SJCRH30 (cell line): Measurements from ENCODE around the gene MAP7. TPM values are rescaled to one million over a fixed set of nuclear protein-coding genes. Genes with fewer than 3 reads are reported as not detected.
"Not testable (repeated sequence)": the region's sequence is repeated elsewhere in the genome, so short reads cannot be mapped to it uniquely, and the experiment has no call there.

Experiments used
- DNase-seq, 2 experiments: peaks; one replicate each; pipeline ENCODE4 v3.0.0-alpha.2; 2015 to 2020
- H3K27ac ChIP-seq: fragments of 250-450 bp; sonication (Bioruptor Pico); 2 replicates; pipeline ENCODE4 v1.5.1; 2020; ENCODE audit warnings: mild to moderate bottlenecking, moderate library complexity
- H3K27me3 ChIP-seq: fragments of 250-450 bp; sonication (Bioruptor Pico); 2 replicates; pipeline ENCODE4 v1.5.1; 2020; ENCODE audit warnings: mild to moderate bottlenecking, moderate library complexity
- H3K36me3 ChIP-seq: fragments of 250-450 bp; sonication (Bioruptor Pico); 2 replicates; pipeline ENCODE4 v1.5.1; 2020; ENCODE audit warnings: mild to moderate bottlenecking, moderate library complexity
- H3K4me1 ChIP-seq: fragments of 250-450 bp; sonication (Bioruptor Pico); 2 replicates; pipeline ENCODE4 v1.5.1; 2020; ENCODE audit warnings: mild to moderate bottlenecking, moderate library complexity
- H3K4me3 ChIP-seq: fragments of 250-450 bp; sonication (Bioruptor Pico); 2 replicates; pipeline ENCODE4 v1.5.1; 2020; ENCODE audit warnings: mild to moderate bottlenecking, moderate library complexity
- H3K9me3 ChIP-seq: fragments of 250-450 bp; sonication (Bioruptor Pico); replicated peaks from 2 replicates; pipeline ENCODE4 v1.5.1; 2020; ENCODE audit warnings: mild to moderate bottlenecking, moderate library complexity
- total RNA-seq: library from RNA; depleted of rRNA; stranded (reverse); fragments of >200 nt; shearing (Covaris generic); gene quantifications from 2 replicates; pipeline ENCODE4 v1.2.3, GENCODE V29; 2014; rRNA removed

MAP7 gene
- 0.06 and 0.13 TPM in 2 replicates for total RNA-seq

GRCh38 chr6:136550330-136551071, at the start of gene MAP7:
TSS of gene MAP7 (minus strand) at chr6:136550422. CDS start at chr6:136550408, 14 bp downstream.
- no peak within 1 kb of the TSS for H3K27ac ChIP-seq
- peak within 1 kb of the TSS; percentile 66 for H3K4me3 ChIP-seq
- peaks cover 16% of the 10 kb centered on the region for H3K27me3 ChIP-seq
- no peaks in the 10 kb centered on the region for H3K9me3 ChIP-seq
- H3K36me3 ChIP-seq: no peaks in the 10 kb centered on the region; the same call in 1 of the 2 replicates
- DNase-seq: peak; percentile 28 to 44
- H3K4me1 ChIP-seq: no peaks in the 10 kb centered on the region

- Histone ChIP-seq H3K36me3 (peaks cover 10% of the 10 kb centered on the region; the same call in 1 of the 2 replicates), H3K27me3 (no peaks in the 10 kb centered on the region), H3K4me1 (peaks cover under 1% of the 10 kb centered on the region; the same call in 1 of the 2 replicates), H3K27ac (no peak overlapping the region), H3K9me3 (no peaks in the 10 kb centered on the region), H3K4me3 (no peak overlapping the region)
- DNase-seq: no peak
Observed at GRCh38 chr6:136599329-136600011, 49.2 kb upstream of the MAP7 start.

- H3K27me3 ChIP-seq: no peaks in the 10 kb centered on the region
- H3K4me3 ChIP-seq: no peak overlapping the region
- no peaks in the 10 kb centered on the region for H3K9me3 ChIP-seq
- H3K4me1 ChIP-seq: peaks cover 5% of the 10 kb centered on the region
- DNase-seq: no peak
- peaks cover 4% of the 10 kb centered on the region for H3K36me3 ChIP-seq
- no peak overlapping the region for H3K27ac ChIP-seq
Observed at GRCh38 chr6:136598048-136598447, 47.8 kb upstream of the MAP7 start.

GRCh38 chr6:136594671-136595070, 44.4 kb upstream of the MAP7 start:
- Histone ChIP-seq H3K27me3 (no peaks in the 10 kb centered on the region), H3K4me1 (peaks cover 5% of the 10 kb centered on the region), H3K4me3 (no peak overlapping the region), H3K9me3 (no peaks in the 10 kb centered on the region), H3K36me3 (peaks cover 14% of the 10 kb centered on the region), H3K27ac (no peak overlapping the region; the same call in 1 of the 2 replicates)
- DNase-seq: no peak

GRCh38 chr6:136593748-136594490, 43.7 kb upstream of the MAP7 start:
- Histone ChIP-seq H3K36me3 (peaks cover 14% of the 10 kb centered on the region), H3K9me3 (no peaks in the 10 kb centered on the region), H3K27ac (peak overlapping the region; percentile 22; the same call in 1 of the 2 replicates), H3K4me1 (peaks cover 5% of the 10 kb centered on the region), H3K27me3 (no peaks in the 10 kb centered on the region), H3K4me3 (no peak overlapping the region)
- DNase-seq: peak; percentile 34 to 53

- H3K9me3 ChIP-seq: no peaks in the 10 kb centered on the region
- no peaks in the 10 kb centered on the region for H3K27me3 ChIP-seq
- peaks cover 16% of the 10 kb centered on the region for H3K36me3 ChIP-seq
- no peak for DNase-seq
- peak overlapping the region; percentile 22; the same call in 1 of the 2 replicates for H3K27ac ChIP-seq
- H3K4me3 ChIP-seq: no peak overlapping the region
- H3K4me1 ChIP-seq: peaks cover 5% of the 10 kb centered on the region
Observed at GRCh38 chr6:136592930-136593673, 42.9 kb upstream of the MAP7 start.

- Histone ChIP-seq H3K9me3 (no peaks in the 10 kb centered on the region), H3K36me3 (peaks cover 16% of the 10 kb centered on the region), H3K4me1 (peaks cover 5% of the 10 kb centered on the region), H3K27ac (no peak overlapping the region), H3K4me3 (no peak overlapping the region), H3K27me3 (no peaks in the 10 kb centered on the region)
- DNase-seq: no peak
Observed at GRCh38 chr6:136591617-136592016, 41.4 kb upstream of the MAP7 start.

GRCh38 chr6:136590846-136591245, 40.6 kb upstream of the MAP7 start:
- DNase-seq, H3K4me3 ChIP-seq, H3K27ac ChIP-seq, H3K4me1 ChIP-seq, H3K27me3 ChIP-seq, H3K9me3 ChIP-seq: not testable (repeated sequence)
- H3K36me3 ChIP-seq: peaks cover 21% of the 10 kb centered on the region

- Histone ChIP-seq H3K27ac (no peak overlapping the region), H3K36me3 (peaks cover 22% of the 10 kb centered on the region), H3K4me3 (no peak overlapping the region), H3K9me3 (no peaks in the 10 kb centered on the region), H3K4me1 (no peaks in the 10 kb centered on the region), H3K27me3 (no peaks in the 10 kb centered on the region)
- no peak for DNase-seq
Observed at GRCh38 chr6:136587527-136587926, 37.3 kb upstream of the MAP7 start.

- no peaks in the 10 kb centered on the region for H3K4me1 ChIP-seq
- no peaks in the 10 kb centered on the region for H3K27me3 ChIP-seq
- peaks cover 15% of the 10 kb centered on the region for H3K36me3 ChIP-seq
- H3K9me3 ChIP-seq: no peaks in the 10 kb centered on the region
- DNase-seq: no peak
- no peak overlapping the region for H3K27ac ChIP-seq
- no peak overlapping the region for H3K4me3 ChIP-seq
Observed at GRCh38 chr6:136586295-136586694, 36.1 kb upstream of the MAP7 start.

- H3K4me1 ChIP-seq, H3K9me3 ChIP-seq, H3K36me3 ChIP-seq, H3K27ac ChIP-seq, H3K27me3 ChIP-seq, H3K4me3 ChIP-seq, DNase-seq: not testable (repeated sequence)
Observed at GRCh38 chr6:136585523-136585922, 35.3 kb upstream of the MAP7 start.

- not testable (repeated sequence) for H3K4me1 ChIP-seq, H3K36me3 ChIP-seq, H3K9me3 ChIP-seq, H3K4me3 ChIP-seq, DNase-seq, H3K27ac ChIP-seq, H3K27me3 ChIP-seq
Observed at GRCh38 chr6:136584290-136584689, 34.1 kb upstream of the MAP7 start.

- H3K27ac ChIP-seq: no peak overlapping the region
- H3K4me3 ChIP-seq: no peak overlapping the region
- no peaks in the 10 kb centered on the region for H3K9me3 ChIP-seq
- H3K27me3 ChIP-seq: no peaks in the 10 kb centered on the region
- no peaks in the 10 kb centered on the region for H3K4me1 ChIP-seq
- peaks cover 6% of the 10 kb centered on the region; the same call in 1 of the 2 replicates for H3K36me3 ChIP-seq
- peak in 1 of 2 experiments; percentile 37 for DNase-seq
Observed at GRCh38 chr6:136582711-136583471, 32.7 kb upstream of the MAP7 start.

- Histone ChIP-seq H3K27ac (no peak overlapping the region), H3K4me3 (no peak overlapping the region), H3K36me3 (peaks cover 5% of the 10 kb centered on the region), H3K9me3 (no peaks in the 10 kb centered on the region), H3K4me1 (no peaks in the 10 kb centered on the region), H3K27me3 (no peaks in the 10 kb centered on the region)
- DNase-seq: no peak
Observed at GRCh38 chr6:136579800-136580199, 29.6 kb upstream of the MAP7 start.
